ENCODE data around the gene CTCFL.

Gene CTCFL

DNA sequence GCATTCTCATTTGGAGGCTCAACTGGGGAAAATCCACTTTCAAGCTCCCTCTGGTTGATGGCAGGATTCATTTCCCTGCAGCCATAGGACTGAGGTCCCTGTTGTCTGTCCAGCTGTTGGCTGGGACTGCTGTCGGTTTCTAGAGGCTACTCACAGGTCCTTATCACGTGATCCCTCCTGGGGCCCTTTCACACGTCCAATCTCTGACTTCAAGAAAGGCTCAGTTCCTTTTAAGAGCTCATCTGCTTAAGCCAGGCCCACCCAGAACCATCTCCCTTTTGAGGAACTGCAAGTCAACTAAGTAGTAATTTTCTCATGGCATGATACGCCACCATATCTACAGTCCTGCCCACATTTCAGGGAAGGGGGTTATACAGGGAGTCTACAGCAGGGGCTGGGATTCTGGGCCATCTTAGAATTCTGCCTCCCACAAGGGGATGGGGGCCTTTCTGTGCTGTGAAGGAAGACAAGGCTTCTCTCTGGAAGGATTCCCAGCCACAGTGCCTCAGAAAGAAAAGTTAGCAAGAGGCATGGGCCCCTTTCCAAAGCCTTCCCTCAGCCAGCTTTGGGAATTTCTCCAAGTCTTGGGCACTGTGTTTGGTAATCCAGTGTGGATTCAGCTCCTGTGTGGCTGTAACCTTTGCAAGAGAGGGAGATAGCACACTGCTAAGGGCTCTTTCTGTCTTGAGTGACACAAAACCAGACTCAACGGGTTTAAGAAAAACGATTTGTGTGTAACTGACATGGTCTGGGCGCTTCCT is 66.4 kb downstream of the CTCFL start:
- TF ChIP-seq, protein P1, sequence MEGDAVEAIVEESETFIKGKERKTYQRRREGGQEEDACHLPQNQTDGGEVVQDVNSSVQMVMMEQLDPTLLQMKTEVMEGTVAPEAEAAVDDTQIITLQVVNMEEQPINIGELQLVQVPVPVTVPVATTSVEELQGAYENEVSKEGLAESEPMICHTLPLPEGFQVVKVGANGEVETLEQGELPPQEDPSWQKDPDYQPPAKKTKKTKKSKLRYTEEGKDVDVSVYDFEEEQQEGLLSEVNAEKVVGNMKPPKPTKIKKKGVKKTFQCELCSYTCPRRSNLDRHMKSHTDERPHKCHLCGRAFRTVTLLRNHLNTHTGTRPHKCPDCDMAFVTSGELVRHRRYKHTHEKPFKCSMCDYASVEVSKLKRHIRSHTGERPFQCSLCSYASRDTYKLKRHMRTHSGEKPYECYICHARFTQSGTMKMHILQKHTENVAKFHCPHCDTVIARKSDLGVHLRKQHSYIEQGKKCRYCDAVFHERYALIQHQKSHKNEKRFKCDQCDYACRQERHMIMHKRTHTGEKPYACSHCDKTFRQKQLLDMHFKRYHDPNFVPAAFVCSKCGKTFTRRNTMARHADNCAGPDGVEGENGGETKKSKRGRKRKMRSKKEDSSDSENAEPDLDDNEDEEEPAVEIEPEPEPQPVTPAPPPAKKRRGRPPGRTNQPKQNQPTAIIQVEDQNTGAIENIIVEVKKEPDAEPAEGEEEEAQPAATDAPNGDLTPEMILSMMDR (IDR thresholded peaks at IDR 0.05; ENCODE audit: insufficient read depth, low read depth, low read length, missing control alignments): no peak
- no peak for DNase-seq (ENCODE audit: low read depth)
- no peak overlapping the region for H3K4me3 ChIP-seq (ENCODE audit: low read length)

GRCh38 chr20:57457243-57458095 is 67.5 kb downstream of the CTCFL start:
- TF ChIP-seq, protein P1 (IDR thresholded peaks at IDR 0.05; ENCODE audit: insufficient read depth, low read depth, low read length, missing control alignments): no peak
- no peak overlapping the region for H3K4me3 ChIP-seq (ENCODE audit: low read length)
- no peak for DNase-seq (ENCODE audit: low read depth)

GRCh38 chr20:57456116-57456515 is 68.8 kb downstream of the CTCFL start:
- no peak for DNase-seq (ENCODE audit: low read depth)
- TF ChIP-seq, protein P1 (IDR thresholded peaks at IDR 0.05; ENCODE audit: insufficient read depth, low read depth, low read length, missing control alignments): no peak
- H3K4me3 ChIP-seq (ENCODE audit: low read length): no peak overlapping the region

GRCh38 chr20:57455386-57455785 is 69.6 kb downstream of the CTCFL start:
- TF ChIP-seq, protein P1 (IDR thresholded peaks at IDR 0.05; ENCODE audit: insufficient read depth, low read depth, low read length, missing control alignments): no peak
- no peak for DNase-seq (ENCODE audit: low read depth)
- H3K4me3 ChIP-seq (ENCODE audit: low read length): no peak overlapping the region

- TF ChIP-seq, protein P1 (IDR thresholded peaks at IDR 0.05; ENCODE audit: insufficient read depth, low read depth, low read length, missing control alignments): no peak
- no peak overlapping the region for H3K4me3 ChIP-seq (ENCODE audit: low read length)
- DNase-seq (ENCODE audit: low read depth): no peak
These were observed 72.9 kb downstream of the CTCFL start for GRCh38 chr20:57451795-57452661.

DNA sequence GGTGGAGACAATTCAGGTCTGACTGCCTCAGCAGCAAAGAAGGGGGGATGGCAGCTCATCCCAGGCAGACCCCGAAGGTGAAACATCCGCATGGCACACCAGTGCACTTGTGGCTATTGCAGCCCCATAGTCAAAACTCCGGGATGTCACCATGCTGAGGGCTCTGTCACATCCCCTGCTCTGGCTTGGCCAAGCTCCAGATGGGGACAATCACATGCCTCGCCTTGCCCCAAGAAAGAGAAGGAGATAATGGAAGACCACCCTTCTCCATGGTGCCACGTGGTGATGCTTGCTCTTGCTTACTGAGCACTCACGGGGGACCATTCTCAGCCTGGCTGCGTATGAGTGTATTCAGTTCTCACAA is 73.5 kb downstream of the CTCFL start:
- DNase-seq (ENCODE audit: low read depth): no peak
- H3K4me3 ChIP-seq (ENCODE audit: low read length): no peak overlapping the region
- TF ChIP-seq, protein P1 (IDR thresholded peaks at IDR 0.05; ENCODE audit: insufficient read depth, low read depth, low read length, missing control alignments): no peak
